ENCODE data around the gene ARMC10. TPM values are rescaled to one million over a fixed set of nuclear protein-coding genes. Genes with fewer than 3 reads are reported as not detected.
A peak's percentile ranks its signal among the peaks of the same experiment; 100 is the strongest.

The ARMC10 gene
- total RNA-seq, 6 experiments from 2014 or later = 18.4 to 33.4 (median 22.8) TPM

- peak in 3 of 4 donors; percentile 29 to 54 (median 51) for ATAC-seq
- WGBS (ENCODE audit: insufficient coverage, low coverage, low lambda C conversion rate, missing lambda C conversion rate) = 58% methylated on average over 6 of the region's 6 CpGs
These were observed 55.0 kb downstream of the ARMC10 start for GRCh38 chr7:103129702-103130549.

GRCh38 chr7:103130901-103131624, 56.1 kb downstream of the ARMC10 start:
- Histone ChIP-seq H3K9me3 (no peaks in the 10 kb centered on the region), H3K4me3 (no peak overlapping the region), H3K4me1 (peaks cover 0 to 37% (median 2%) of the 10 kb centered on the region in 4 donors), H3K36me3 (peaks cover 0 to 23% (median 5%) of the 10 kb centered on the region in 4 donors), H3K27me3 (no peaks in the 10 kb centered on the region), H3K27ac (no peak overlapping the region)
- DNase-seq = no peak
- intact Hi-C loops (cut with DNase I) = no loop called here
- WGBS (ENCODE audit: insufficient coverage, low coverage, low lambda C conversion rate, missing lambda C conversion rate) = 79% methylated on average over 6 of the region's 9 CpGs
- no peak for ATAC-seq
- TF ChIP-seq CTCF (IDR thresholded peaks at IDR 0.05) (no peak), POLR2A (IDR thresholded peaks at IDR 0.05) (no peak)

More at GRCh38 chr7:103129702-103130549, 55.0 kb downstream of the ARMC10 start:
- H3K36me3 ChIP-seq = peaks cover 0 to 30% (median 5%) of the 10 kb centered on the region in 4 donors
- peaks cover 0 to 37% (median 2%) of the 10 kb centered on the region in 4 donors for H3K4me1 ChIP-seq
- no peaks in the 10 kb centered on the region for H3K9me3 ChIP-seq
- intact Hi-C loops (cut with DNase I) = no loop called here
- no peak overlapping the region for H3K27ac ChIP-seq
- H3K27me3 ChIP-seq = no peaks in the 10 kb centered on the region
- no peak for DNase-seq
- TF ChIP-seq POLR2A (IDR thresholded peaks at IDR 0.05) = no peak
- no peak for TF ChIP-seq CTCF (IDR thresholded peaks at IDR 0.05)
- H3K4me3 ChIP-seq = no peak overlapping the region

GRCh38 chr7:103132995-103133688, 58.2 kb downstream of the ARMC10 start:
- TF ChIP-seq CTCF (IDR thresholded peaks at IDR 0.05) (no peak), POLR2A (IDR thresholded peaks at IDR 0.05) (no peak)
- 66% methylated on average over 9 of the region's 9 CpGs for WGBS (ENCODE audit: insufficient coverage, low coverage, low lambda C conversion rate, missing lambda C conversion rate)
- peaks cover 0 to 37% (median 2%) of the 10 kb centered on the region in 4 donors for H3K4me1 ChIP-seq

GRCh38 chr7:103134836-103135554, 60.1 kb downstream of the ARMC10 start:
- TF ChIP-seq CTCF (IDR thresholded peaks at IDR 0.05) (no peak), POLR2A (IDR thresholded peaks at IDR 0.05) (no peak)
- DNase-seq (no peak), ATAC-seq (peak in 3 of 4 donors; percentile 14 to 26 (median 26))
- Histone ChIP-seq H3K9me3 (no peaks in the 10 kb centered on the region), H3K4me3 (no peak overlapping the region), H3K36me3 (no peaks in the 10 kb centered on the region), H3K27me3 (no peaks in the 10 kb centered on the region), H3K27ac (no peak overlapping the region), H3K4me1 (peaks cover 0 to 28% (median 2%) of the 10 kb centered on the region in 4 donors)
- intact Hi-C loops (cut with DNase I) = no loop called here
- WGBS (ENCODE audit: insufficient coverage, low coverage, low lambda C conversion rate, missing lambda C conversion rate) = 72% methylated on average over 3 of the region's 3 CpGs

More at GRCh38 chr7:103132995-103133688, 58.2 kb downstream of the ARMC10 start:
- H3K27ac ChIP-seq = no peak overlapping the region
- no peak overlapping the region for H3K4me3 ChIP-seq
- DNase-seq = no peak
- H3K9me3 ChIP-seq = no peaks in the 10 kb centered on the region
- peaks cover 0 to 3% (median under 1%) of the 10 kb centered on the region in 4 donors for H3K36me3 ChIP-seq
- intact Hi-C loops (cut with DNase I) = no loop called here
- ATAC-seq = peak in 1 of 4 donors; percentile 17
- no peaks in the 10 kb centered on the region for H3K27me3 ChIP-seq

All from right lobe of liver (tissue), 6 donors.